ENCODE measurements around the gene FCMR.

Gene FCMR, protein sequence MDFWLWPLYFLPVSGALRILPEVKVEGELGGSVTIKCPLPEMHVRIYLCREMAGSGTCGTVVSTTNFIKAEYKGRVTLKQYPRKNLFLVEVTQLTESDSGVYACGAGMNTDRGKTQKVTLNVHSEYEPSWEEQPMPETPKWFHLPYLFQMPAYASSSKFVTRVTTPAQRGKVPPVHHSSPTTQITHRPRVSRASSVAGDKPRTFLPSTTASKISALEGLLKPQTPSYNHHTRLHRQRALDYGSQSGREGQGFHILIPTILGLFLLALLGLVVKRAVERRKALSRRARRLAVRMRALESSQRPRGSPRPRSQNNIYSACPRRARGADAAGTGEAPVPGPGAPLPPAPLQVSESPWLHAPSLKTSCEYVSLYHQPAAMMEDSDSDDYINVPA
- 23.8 to 134 (median 54.8) reads per million in 18 experiments for total RNA-seq

DNA sequence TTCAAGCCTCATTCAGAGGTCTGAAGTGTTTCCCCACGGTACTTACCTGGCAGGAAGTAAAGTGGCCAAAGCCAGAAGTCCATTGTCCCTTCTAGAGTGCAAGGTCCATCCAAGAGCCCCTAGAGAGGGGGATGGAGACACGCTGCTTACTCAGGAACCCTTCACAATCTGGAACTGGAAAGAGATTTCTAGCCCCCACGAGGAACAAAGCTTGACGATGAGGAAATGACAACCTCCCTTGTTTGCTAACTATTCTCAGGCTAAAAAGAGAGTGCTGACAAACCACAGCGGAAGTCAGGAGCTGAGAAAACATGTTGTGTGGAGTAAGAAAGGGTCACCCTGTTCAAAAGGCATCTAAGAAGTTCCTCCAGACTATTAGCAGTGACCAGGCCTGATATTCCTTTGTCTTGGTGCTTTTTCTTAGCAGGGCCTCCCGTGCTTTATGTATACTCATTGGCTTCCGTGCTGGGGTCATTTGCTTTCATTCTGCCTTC is at the start of gene FCMR:
Gene FCMR (minus strand): TSS at position 170 of the 494 bp plus-strand sequence. CDS start 87 bp downstream, at position 83.
- peak; percentile 91 to 92 for DNase-seq

DNA sequence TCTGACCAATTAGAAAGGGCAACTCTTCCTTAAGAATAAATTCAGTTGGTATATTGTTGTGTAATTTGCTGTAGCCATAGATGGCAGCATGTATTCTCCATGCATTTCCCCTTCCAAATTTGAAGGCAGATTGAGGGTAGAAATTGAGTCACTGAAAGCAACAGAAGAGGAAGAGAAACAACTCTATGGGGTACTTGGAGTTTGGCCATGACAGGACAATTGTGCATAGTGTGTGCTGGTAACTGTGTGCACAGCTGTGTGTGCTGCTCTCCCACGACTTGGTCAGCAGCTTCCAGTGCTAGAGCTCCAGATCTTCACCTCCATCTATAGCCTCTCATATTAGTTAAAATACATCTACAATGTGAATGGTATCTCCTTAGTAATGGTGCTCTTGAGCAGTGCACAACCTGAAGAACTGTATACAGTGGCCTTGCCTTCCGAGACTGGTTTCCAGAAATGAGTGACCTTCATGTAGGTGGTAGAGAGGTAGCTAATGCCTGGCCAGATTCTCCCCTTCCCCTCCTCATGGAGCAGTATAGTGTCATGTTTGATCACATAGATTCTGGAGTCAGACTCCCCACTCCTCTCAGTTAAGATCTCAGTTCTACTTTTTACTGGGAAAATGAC is 49.4 kb upstream of the FCMR start:
- DNase-seq, result peak; percentile 61 to 78

DNA sequence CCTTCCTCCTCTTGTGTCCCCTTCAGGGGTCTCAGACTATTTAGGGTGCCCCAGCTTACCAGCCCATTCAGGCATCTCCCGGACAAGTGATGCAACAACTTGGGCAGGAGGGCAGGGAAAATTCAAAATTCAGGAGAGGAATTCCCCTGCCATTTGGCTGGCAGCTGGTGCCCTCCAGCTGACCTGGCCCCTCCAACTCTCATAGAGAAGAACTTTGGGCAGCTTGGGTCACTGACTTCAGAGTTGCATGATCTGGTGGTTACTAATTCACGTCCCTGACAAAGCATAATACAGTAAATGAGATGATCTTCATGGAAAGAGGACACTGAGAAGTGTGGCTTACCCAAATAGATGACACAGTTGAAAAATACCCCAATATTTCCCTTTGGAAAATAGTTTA is 48.7 kb upstream of the FCMR start, which contains the start of gene FCAMR:
Gene FCAMR (minus strand): TSS at position 15 of the 400 bp plus-strand sequence. CDS start 335 bp downstream, outside the sequence.
- DNase-seq, result peak; percentile 43

DNA sequence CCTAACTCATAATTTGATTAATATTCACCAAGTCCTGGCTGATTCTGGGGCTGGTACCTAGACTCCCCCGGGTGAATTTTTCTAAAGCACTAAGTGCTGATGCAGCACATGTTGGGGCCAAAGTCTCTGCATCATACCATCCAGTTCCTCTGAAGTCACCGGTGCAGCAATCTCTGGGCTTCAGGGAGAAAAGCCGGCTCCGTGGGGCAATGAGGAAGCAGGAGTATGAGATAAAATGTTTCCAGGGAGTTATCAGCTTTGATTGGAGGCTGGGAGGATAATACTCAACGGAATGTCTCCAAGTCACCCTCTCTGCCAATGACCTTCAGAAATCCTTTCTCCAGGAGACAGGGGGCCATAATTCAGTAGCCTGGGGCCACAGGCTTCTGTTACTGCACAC is 47.3 kb upstream of the FCMR start:
- peak; percentile 26 to 67 for DNase-seq

DNA sequence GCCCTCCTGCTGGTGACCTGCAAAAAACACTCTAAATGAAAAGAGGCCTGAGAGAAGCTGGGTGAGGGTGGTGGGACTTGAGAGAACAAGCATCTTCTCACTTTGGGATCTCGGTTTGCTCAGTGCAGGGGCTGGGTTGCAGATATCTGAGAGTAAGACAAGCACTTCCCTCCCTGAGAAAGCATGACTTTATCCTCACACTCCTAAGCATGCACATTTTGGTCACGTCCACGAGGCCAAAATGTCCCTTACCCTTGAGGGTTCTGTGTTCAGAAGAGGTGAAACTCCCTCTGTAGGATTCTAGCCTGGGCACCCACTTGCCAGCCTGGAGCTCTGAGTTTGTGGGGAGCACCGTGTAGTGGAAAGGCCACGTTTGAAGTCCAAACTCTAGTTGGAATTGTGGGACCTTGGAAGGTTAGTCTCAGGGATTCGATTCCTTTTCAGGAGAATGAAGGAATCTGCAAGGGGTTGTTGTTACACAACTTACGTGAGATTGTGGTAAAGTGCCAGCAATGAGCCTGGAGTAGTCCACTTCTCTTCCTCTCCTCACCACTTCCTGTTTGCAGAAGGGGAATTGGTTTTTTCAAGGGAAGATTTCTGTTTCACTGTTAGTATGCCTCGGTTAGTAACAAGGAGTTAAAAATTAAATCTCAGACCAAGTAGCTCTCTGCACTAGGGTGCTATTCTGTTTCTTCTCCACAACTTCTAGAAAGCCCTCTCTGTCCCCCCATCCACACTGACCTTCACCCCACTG is 45.5 kb upstream of the FCMR start:
- peak; percentile 80 to 85 for DNase-seq

DNA sequence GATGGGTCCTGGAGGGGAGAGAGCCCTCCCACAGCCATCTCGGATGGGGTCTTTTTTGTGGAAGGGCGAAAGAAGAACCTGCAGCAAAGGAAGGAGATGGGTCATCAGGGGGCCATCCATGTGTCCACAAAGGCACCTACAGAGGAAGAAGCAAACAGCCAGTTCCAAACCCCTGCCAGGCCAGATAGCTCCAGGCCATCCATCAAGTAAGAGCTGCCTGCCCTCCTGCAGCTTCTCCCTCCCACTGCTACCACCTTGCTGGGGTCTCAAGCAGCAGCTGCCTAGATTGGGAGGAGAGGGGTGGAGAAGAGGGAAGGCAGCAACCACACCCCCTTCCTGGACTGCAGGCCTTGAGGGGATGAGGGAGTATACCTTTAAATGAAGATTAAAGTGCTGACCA is 44.0 kb upstream of the FCMR start:
- DNase-seq, result no peak

DNA sequence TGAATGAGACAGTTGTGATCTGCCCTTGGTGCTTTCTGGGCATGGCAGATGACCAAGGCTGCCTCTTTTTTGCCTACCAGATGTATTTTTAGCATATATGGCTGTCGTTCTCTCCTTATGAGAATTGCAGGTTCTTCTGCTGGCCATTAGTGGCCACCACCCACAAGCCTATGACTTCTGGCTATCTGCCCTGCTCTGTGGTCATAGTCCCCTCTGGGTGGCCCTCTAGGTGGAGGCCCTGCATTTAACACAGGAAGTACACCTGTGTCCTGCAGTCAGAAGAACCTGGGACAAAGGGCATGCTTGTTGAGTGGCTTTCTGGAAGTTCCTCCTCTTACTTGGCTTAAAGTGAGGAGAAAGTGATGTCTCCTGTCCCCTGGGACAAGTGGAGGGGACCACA is 42.0 kb upstream of the FCMR start:
- DNase-seq, result no peak

DNA sequence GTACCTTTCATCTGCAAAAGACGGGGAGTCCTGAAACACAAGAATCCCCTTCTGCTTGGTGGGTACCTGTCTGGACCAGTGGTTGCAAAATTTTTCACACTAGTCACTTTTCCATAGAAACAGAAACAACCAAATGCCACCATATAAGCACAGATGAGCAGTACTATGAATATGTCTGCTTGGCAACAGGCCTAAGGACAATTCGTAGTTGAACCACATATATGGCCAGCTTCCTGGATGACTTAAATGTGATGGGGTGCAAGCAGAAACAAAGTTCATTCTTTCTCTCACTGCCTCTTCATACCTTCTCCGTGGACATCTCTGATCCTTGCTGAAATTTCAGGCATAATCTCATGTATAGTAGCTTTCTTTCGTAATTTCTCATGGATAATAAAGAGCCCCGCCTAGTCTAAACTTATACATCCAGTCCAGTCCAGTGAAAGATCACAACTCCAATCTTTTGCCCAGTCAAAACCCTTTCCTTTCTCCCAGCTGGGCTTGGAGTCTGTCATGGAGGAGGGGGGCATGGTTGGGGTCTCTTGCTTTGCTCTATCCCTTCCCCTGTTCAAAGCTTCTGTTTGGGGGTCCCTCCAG is 41.5 kb upstream of the FCMR start:
- no peak for DNase-seq

DNA sequence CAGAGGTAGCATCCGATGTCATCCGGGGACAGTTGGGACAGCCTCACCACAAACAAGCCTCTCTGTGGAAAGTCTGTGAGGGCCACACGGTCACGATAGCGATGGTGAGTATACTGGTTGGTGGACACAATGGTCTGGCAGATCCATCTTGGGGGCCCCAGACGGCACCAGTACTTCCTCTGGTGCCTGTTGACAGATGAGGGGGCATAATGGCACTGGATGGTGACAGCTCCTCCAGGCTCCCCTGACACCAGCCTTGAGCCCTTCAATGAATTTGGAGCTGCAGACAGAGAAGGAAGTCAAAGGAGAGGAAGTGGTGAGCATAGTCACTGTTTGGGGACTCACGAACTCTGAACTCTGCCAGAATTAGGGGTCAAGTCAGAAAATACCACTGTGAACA is 40.5 kb upstream of the FCMR start:
- DNase-seq, result peak; percentile 48 to 63

DNA sequence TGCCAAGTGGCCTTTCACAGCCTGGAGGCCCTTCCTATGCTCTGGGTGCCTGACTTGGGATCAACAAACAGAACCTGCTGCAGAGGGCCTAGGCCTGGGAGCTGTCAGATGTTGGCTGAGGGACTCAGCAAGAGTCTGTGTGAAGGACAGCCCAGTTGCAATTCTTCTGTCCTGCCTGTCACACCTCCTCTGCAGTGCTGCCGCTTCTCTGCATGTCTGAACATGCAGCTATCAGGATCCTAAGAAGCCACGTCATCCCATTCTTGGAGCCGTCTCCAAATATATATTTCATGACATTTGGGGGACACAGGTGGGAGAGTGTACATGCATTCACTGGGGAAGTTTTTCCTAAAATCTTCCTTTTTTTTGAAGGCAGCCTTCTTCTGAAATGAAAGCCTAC is 39.9 kb upstream of the FCMR start:
- DNase-seq, result no peak

DNA sequence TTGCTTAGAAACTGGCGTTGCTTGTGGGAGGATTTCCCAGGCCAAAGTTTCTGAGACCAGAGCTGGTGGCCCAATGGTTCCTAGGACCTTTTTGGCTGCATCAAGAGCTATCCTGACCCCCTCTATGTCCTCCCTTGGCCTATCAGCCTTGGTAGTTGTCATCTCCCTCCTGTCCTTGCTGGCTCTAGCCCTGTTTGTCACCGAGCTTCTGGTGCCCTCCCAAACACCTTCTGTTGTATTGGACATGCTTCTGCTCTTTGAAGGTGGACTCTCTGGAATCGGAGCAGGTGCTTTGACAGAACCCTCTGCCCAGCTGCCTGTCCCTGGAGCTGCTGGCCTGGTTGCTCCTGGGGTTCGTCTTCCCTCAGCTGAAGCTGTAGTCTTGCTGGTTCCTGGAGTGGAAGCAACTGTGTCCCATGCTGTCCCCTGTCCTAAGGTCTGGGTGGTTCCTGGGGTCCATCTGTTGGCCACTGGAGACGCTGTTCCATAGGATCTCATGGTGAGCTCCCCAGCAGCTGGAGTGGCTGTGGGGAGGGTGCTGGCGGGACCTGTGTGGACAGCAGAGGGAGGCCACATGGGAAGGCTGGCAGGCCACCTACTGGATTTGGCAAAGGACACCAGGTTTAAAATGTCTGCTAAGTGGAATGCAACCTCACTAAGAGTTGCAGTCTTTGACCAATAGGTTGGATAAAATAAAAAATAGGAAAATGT is 39.1 kb upstream of the FCMR start:
- DNase-seq, result no peak

DNA sequence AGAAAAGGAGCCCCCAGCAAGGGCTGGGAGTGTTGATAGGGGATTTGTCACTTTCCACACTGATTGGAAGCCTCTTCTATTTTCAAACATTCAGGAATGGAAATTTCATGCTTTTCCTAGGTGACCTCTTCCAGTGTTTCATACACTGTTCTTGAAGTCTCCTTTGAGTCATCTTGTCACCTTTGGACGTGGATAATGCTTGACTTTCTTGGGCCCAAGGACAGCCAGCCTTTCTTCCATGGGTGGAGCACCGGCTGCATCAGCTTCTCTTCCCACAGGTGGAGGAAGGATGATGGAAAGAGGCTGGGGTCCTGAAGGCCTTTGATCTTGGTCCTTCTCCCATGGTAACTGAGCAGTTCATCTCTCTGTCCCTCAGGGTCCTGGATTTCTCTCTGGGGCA is 36.4 kb upstream of the FCMR start:
- DNase-seq, result no peak

DNA sequence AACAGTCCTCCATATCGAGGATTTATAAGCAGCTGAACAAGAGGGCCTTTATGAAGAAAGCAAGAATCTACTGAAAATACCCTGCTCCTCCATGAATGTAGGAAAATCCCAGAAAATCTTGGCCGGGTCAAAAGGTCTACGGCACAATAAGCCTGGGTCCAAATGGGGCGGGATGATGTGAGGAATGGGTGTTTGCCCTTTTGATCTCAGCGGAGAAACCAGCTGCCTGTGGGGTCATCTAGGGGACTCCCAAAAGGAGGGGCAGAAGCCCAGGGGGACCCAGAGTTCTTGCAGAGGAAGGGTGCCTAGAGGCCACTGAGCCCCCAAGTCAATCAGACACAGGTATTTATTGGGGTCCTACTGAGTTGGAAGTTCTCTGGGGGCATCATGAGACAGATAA is 35.9 kb upstream of the FCMR start:
- DNase-seq, result no peak

DNA sequence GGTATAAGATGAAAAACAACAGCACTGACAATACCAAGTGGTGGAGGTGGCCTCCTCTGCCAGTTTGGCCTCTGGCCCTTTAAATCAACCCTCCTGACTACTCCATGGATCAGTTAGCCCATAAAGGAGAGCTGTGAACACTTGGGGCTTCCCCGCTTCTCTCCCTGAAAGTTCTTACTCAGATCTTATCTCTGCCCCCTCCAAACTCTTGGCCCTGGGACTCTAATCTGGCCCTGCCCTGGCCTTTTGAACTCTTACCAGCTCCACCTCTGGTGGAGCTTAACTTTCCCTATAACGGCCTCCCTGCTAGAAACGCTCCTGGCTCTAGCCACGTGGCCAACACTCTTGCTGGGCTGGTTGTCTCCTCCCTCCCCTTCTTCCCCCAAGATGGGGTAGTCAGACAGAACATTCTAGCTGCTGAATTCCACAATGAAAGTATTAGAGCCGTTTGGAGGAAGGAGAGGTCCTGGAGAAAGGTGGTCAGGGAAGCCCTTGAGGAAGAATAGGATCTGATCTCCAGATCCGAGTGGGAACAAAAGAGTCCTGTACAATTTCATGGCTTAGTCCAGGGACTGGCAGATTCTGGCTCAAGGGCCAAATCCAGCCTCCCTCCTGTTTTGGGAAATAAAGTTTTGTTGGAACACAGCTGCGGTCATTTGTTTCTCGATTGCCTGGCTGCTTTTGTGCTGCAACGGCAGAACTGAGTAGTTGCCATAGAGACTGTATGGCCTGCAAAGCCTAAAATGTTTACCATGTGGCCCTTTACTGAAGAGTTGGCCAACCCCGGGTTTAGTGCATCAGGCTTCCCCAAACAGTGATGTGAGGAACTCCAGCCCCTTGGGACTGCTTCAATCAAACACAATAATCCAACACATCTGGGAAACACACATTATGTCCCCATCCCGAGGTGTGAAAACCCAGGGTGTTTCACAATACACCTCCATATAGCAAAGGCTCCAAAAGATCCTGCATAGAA is 34.0 kb upstream of the FCMR start:
- DNase-seq, result peak in 1 of 2 donors; percentile 48

DNA sequence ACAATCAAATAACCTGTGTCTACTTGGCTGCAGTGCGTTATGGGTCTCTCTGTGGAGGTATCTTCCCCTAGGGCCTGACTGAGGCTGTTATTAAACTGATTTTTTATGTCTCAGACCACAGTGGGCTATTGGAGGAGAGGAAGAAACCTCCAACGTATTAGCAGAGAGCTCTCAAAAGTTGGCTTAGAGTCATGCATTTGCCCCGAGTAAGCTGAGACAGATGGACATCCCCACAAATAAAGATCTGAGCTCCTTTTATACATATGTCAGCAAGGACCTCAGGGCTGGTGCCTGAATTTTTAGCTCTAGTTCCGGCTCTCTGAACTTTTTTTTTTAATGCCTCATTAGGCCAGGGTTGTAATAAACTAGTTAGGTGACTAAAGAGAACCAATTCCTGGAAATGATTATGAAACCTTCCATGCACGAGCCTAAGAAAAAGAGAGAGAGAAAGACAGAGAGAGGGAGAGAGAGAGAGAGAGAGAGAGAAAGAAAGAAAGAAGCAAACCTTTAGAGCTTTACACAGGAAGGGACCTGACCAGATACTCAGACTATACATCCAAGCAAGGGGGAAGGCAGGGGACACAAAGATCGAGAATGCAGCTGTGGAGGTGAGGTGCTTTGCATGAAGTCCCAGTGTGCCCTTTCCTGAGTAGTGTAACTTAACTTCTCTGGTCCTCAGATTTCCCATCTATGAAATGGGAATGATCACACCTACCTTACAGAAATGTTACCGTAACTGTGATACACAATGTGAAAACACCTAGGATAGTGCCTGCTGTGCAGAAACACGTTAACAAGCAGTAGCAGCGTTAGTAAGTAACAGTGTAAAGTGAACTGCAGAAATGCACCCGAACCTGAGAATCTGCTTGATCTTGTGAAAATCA is 33.0 kb upstream of the FCMR start:
- no peak for DNase-seq

DNA sequence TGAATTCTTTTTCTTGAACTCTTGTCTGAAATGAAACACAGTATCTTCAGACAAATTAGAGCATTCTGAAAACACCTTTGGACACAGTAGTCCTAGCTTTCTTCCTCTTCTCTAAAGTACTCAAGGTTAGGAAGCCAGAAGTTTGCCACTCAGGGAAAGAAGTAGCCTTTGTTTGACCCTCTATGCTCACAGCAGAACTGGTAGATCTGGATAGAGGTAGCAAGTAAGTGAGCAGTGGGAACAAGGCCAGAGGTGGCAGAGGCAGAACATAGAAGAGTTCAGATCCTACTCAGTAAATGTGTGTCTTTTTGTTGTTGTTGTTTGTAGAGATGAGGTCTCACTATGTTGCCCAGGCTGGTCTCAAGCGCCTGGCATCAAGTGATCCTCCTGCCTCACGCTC is 31.9 kb upstream of the FCMR start:
- no peak for DNase-seq

DNA sequence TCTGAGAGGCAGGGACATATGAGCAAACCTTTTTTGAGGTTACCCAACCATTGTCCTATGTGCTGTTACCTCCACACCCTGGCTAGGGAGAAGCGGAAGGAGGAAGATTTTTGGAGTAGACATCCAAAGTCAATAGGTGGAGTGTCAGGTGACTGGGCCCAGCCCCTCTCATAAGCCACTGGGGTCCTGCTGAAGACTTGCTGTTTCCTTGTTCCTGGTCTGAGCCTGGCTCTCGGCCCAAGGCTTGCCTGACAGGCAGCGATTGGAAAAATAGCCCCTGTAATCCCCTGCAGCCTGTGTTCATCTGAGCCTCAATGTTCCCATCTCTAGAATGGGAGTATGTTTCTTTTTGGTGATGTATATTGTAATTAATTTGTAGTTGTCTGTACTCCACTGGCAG is 31.4 kb upstream of the FCMR start:
- DNase-seq, result no peak

DNA sequence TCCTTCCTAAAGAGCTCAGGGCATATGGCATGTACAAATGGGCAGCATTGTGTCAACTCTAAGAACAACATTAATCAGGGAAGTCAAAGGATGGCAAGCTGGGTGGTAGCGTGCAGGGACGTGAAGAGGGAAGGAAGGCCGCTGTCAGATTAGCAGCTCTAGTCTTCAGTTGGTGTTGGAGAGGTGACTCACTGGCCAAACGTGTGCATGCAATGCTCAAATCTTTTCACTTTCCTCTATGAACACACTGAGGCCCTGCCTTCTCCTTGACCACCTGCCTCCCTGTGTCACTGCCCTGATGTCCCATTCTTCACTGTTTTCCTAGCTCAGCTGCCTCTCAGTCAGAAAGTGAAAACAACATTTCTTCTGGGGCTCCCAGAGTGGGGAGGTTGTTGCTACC is 30.4 kb upstream of the FCMR start:
- peak; percentile 72 to 90 for DNase-seq

DNA sequence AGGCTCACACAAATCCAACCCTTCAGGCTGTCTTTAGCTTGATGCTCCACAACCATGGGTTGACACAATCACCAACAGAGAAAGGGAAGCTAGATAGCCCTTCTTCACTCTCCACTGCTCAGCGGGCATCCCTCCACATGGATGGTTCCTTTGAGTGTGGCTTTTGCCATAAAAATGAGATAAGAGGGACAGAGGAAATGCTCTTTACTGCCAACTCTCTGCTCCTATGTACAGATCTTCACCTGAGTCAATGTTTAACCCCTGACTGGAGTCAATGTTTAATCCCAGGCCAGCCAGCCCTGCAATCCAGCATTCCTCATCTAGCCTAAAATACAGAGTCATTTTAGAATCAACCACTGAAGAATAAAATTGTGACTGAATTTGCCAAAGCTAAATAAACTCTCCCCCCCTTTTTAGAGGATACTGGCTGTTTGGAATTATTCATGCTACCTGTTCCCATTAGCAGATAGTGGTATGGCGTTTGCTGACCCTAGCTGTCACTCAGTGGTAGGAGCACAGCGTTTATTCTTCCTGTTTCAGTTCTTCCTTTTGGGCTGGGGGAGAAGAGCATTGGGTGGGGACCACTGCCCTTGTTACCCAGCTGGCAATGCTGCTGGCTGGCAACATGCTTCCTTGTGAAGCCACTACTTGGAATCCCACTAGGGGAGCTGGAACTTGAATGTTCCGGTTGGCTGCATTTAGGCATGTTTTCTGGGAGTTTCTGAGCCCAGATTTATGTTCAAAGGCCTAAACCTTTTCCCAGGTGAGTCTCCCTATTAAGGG is 29.8 kb upstream of the FCMR start:
- DNase-seq, result no peak

Measured in inflammatory macrophage (primary cell).